Measurements from ENCODE around the gene OR10G3.

DNA sequence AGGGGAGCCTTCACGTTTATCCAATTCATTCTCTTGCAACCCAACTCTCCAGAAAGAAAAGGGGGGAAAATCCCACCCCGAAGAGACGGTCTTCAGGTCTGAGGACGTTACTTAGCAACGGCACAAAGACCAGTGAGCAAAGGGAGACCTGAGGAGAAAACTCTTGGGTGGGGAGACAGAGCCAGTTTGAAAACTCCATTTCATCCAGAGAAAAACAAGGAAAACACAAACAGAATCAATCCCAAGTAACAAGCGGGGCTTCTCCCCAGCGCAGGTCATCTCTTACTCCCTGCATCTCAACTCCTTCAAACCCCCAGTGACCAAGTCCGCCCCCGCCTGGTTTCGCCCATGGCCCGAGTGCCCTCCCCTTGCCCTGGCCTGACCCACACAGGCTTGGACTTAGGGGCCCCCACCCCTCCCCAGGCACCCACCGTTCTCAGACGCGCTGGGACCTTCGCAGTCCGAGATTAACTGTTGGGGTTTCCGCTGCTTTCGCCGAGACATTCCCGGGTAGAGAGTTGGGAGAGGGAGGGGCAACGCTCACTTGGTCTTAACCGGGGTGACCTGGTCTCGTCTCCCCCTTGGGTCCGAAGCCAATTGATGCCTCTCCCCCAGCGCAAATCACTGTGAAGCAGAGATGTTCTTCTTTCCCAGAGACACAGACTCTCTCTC, 43.3 kb downstream of the OR10G3 start:
- TF ChIP-seq POLR2A (IDR thresholded peaks at IDR 0.05; ENCODE audit: low read depth, low read length) (no peak), MAZ (IDR thresholded peaks at IDR 0.05; ENCODE audit: borderline replicate concordance, low read depth, low read length) (no peak), CEBPB (IDR thresholded peaks at IDR 0.05; ENCODE audit: low read depth, low read length) (no peak), RFX5 (IDR thresholded peaks at IDR 0.05; ENCODE audit: low read depth, low read length) (no peak), NFE2L2 (IDR thresholded peaks at IDR 0.05; ENCODE audit: low read depth, low read length) (no peak), RAD21 (IDR thresholded peaks at IDR 0.05; ENCODE audit: low read length) (no peak), SMC3 (IDR thresholded peaks at IDR 0.05; ENCODE audit: low read depth, low read length) (no peak), CHD1 (IDR thresholded peaks at IDR 0.05; ENCODE audit: low read depth, low read length) (no peak), RCOR1 (IDR thresholded peaks at IDR 0.05; ENCODE audit: insufficient replicate concordance, low read length) (no peak)
- TF ChIP-seq, protein P1, sequence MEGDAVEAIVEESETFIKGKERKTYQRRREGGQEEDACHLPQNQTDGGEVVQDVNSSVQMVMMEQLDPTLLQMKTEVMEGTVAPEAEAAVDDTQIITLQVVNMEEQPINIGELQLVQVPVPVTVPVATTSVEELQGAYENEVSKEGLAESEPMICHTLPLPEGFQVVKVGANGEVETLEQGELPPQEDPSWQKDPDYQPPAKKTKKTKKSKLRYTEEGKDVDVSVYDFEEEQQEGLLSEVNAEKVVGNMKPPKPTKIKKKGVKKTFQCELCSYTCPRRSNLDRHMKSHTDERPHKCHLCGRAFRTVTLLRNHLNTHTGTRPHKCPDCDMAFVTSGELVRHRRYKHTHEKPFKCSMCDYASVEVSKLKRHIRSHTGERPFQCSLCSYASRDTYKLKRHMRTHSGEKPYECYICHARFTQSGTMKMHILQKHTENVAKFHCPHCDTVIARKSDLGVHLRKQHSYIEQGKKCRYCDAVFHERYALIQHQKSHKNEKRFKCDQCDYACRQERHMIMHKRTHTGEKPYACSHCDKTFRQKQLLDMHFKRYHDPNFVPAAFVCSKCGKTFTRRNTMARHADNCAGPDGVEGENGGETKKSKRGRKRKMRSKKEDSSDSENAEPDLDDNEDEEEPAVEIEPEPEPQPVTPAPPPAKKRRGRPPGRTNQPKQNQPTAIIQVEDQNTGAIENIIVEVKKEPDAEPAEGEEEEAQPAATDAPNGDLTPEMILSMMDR (conservative IDR thresholded peaks at IDR 0.05; ENCODE audit: low read depth, low read length): no peak
